Measurements from ENCODE around the gene AUNIP. TPM values are rescaled to one million over a fixed set of nuclear protein-coding genes. Genes with fewer than 3 reads are reported as not detected.

Gene AUNIP
- total and polyA plus RNA-seq, 7 donors: 0.05 to 0.47 (median 0.13) TPM; not detected in 2

DNA sequence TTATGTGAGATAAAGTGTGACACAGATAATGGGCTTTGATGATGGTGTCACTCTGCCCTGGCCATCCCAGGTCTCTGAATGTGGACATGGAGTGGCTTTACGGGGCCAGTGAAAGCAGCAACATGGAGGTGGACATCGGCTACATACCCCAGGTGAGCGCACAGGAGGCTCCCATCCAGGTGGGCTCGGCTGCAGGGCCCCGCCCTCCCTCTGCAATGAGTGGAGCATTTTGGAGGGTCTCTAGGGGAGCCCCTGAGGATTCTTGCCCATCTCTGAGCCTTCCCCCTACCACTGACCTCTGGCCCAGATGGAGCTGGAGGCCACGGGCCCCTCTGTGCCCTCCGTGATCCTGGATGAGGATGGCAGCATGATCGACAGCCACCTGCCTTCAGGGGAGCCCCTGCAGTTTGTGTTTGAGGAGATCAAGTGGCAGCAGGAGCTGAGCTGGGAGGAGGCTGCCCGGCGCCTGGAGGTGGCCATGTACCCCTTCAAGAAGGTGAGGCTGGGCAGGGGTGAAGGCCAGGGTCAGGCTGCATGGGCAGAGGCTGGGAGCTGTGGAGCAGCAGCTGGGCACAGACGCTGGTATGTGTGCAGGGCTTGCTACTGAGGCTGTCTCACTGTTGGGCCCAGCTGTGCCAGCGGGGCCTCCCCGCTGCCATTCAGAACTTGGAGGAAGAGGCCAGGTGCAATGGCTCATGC lies 47.7 kb downstream of the AUNIP start:
- TF ChIP-seq, protein P1, sequence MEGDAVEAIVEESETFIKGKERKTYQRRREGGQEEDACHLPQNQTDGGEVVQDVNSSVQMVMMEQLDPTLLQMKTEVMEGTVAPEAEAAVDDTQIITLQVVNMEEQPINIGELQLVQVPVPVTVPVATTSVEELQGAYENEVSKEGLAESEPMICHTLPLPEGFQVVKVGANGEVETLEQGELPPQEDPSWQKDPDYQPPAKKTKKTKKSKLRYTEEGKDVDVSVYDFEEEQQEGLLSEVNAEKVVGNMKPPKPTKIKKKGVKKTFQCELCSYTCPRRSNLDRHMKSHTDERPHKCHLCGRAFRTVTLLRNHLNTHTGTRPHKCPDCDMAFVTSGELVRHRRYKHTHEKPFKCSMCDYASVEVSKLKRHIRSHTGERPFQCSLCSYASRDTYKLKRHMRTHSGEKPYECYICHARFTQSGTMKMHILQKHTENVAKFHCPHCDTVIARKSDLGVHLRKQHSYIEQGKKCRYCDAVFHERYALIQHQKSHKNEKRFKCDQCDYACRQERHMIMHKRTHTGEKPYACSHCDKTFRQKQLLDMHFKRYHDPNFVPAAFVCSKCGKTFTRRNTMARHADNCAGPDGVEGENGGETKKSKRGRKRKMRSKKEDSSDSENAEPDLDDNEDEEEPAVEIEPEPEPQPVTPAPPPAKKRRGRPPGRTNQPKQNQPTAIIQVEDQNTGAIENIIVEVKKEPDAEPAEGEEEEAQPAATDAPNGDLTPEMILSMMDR (IDR thresholded peaks at IDR 0.05): no peak
- Histone ChIP-seq H3K27ac (no peak overlapping the region), H3K9me3 (no peaks in the 10 kb centered on the region), H3K36me3 (ENCODE audit: insufficient read depth in 1 of 2, low read depth in 1 of 2) (peaks cover 0 to 89% of the 10 kb centered on the region in 2 donors), H3K4me3 (no peak overlapping the region), H3K4me1 (peaks cover 14% of the 10 kb centered on the region), H3K27me3 (ENCODE audit: insufficient read depth in 3 of 3, low read length in 2 of 3) (no peaks in the 10 kb centered on the region)
- intact Hi-C loops (cut with DNase I): loop anchor here in 1 of 2 donors (5.0 kb wide), 1 partner anchor 309 kb away; no protein-coding TSS in a partner anchor
- DNase-seq (no peak), ATAC-seq (no peak)
- 84 to 90% (median 84%) methylated on average over 12 to 13 of the region's 13 CpGs for WGBS, 3 donors

DNA sequence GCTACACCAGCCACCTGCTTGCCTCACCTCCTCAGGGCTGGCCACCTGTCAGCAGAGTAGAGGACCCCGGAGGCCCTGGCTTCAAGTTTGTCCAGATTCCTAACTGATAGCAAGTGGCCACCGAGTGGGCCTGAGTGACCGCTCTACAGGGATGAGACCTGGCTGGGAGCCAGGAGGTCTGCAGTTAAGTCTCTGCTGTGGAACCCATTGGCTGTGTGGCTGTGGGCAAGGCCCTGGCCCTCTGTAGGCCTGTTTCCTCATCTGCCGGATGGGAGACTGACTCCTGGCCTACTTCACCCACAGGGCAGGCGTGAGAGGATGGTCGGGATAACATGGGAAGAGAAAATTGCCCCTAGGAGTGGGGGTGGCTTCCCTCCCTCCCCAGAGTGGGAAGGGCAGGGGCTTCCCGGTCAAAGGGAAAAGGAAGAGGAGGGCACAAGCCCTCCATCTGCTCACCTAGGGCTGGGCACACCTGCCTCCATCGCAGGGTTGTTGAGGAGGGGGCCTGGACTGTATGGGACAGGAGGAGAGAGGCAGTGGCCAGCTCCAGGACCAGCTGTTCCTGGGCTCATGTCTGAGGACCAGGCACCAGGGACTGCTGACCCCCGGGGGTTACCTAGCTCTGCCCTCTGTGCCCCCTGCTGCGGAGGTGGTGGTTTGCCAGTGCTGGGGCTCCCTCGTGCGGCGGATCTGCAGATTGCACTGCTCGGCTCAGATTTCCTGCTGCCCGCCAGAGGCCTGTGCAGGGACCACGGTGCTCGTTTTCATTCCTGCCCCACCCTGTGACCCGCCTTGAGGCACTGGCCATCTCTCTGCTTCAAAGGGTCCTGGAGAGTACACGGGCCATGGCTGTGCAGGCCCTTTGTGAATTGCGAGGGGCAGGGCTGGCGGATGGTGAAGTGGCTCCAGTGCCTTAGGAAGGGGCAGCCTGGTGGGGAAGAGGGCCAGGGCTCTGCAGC lies 48.6 kb downstream of the AUNIP start:
- H3K9me3 ChIP-seq: no peaks in the 10 kb centered on the region
- no peak overlapping the region for H3K27ac ChIP-seq
- ATAC-seq (peak; percentile 58 to 81 (median 68)), DNase-seq (peak; percentile 74 to 88)
- intact Hi-C loops (cut with DNase I): loop anchor here in 1 of 2 donors (5.0 kb wide), 1 partner anchor 308 kb away; no protein-coding TSS in a partner anchor
- H3K27me3 ChIP-seq (ENCODE audit: insufficient read depth in 3 of 3, low read length in 2 of 3): no peaks in the 10 kb centered on the region
- 29 to 36% (median 33%) methylated on average over 21 of the region's 21 CpGs for WGBS, 3 donors
- TF ChIP-seq, protein P1 (IDR thresholded peaks at IDR 0.05): peak; percentile 90
- H3K4me3 ChIP-seq: no peak overlapping the region
- peaks cover 23% of the 10 kb centered on the region for H3K4me1 ChIP-seq
- H3K36me3 ChIP-seq (ENCODE audit: insufficient read depth in 1 of 2, low read depth in 1 of 2): peaks cover 0 to 81% of the 10 kb centered on the region in 2 donors

DNA sequence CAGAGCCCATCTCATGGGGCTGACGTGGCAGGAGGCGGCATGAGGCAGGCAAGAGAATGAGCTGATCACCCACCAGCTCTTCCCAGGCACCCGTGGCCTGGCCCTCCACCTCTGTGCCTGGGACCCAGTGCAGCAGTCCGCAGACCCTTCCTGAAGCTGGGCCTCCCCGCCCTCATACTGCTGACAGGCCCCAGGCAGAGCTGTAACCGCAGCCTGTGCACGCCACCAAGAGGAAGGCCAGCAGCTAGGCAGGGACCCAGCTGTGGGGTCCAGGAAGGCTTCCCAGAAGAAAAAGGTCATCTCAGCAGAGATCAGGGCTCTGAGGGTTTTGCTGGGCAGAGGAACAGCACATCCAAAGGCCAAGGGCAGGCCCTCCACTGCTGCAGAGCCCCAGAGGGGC lies 49.3 kb downstream of the AUNIP start:
- H3K27ac ChIP-seq: no peak overlapping the region
- peaks cover 30% of the 10 kb centered on the region for H3K4me1 ChIP-seq
- ATAC-seq (no peak), DNase-seq (no peak)
- H3K9me3 ChIP-seq: no peaks in the 10 kb centered on the region
- WGBS, 3 donors: 84 to 91% (median 90%) methylated on average over 7 of the region's 7 CpGs
- intact Hi-C loops (cut with DNase I): loop anchor here (5.0 to 10.0 kb wide), 3 partner anchors 308 to 565 kb away; partner anchors contain the start of genes RHCE (in 1 of the 2) and RSRP1 (in 1 of the 2)
- peaks cover 0 to 79% of the 10 kb centered on the region in 2 donors for H3K36me3 ChIP-seq (ENCODE audit: insufficient read depth in 1 of 2, low read depth in 1 of 2)
- TF ChIP-seq, protein P1 (IDR thresholded peaks at IDR 0.05): no peak
- no peak overlapping the region for H3K4me3 ChIP-seq
- no peaks in the 10 kb centered on the region for H3K27me3 ChIP-seq (ENCODE audit: insufficient read depth in 3 of 3, low read length in 2 of 3)

DNA sequence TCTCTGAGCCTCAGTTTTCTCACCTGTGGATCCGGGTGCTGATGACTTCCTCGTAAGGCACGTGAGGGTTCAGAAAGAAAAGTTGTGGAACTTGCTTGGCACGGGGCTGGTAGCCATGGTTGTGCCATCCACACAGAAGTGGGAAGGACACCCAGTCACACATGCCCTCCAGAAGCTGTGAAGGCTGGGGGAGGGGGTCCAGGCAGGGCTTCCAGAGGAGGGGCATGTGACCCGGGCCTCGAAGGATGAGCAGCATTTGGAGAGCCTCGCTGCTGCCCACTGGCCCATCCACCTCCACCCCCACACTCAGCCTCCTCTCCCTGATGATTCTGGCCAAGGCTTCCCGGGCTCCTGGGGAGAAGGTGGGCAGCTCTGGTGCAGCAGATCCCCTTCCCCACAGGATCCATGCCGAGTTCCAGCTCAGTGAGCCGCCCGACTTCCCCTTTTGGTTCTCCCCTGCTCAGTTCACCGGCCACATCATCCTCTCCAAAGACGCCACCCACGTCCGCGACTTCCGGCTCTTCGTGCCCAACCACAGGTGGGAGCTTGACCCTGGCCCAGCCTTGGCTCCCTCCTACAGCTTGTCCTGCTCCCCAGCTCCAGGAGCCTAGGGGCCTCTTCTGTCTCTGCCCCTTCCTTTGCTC lies 49.9 kb downstream of the AUNIP start:
- WGBS, 3 donors: 74 to 82% (median 77%) methylated on average over 14 to 18 of the region's 18 CpGs
- H3K27ac ChIP-seq: no peak overlapping the region
- H3K4me1 ChIP-seq: peaks cover 34% of the 10 kb centered on the region
- H3K4me3 ChIP-seq: no peak overlapping the region
- ATAC-seq (no peak), DNase-seq (no peak)
- peaks cover 0 to 74% of the 10 kb centered on the region in 2 donors for H3K36me3 ChIP-seq (ENCODE audit: insufficient read depth in 1 of 2, low read depth in 1 of 2)
- TF ChIP-seq, protein P1 (IDR thresholded peaks at IDR 0.05): no peak
- intact Hi-C loops (cut with DNase I): loop anchor here in 1 of 2 donors (5.0 to 10.0 kb wide), 3 partner anchors 307 to 565 kb away; partner anchors contain the start of genes RHCE and RSRP1
- H3K9me3 ChIP-seq: no peaks in the 10 kb centered on the region
- H3K27me3 ChIP-seq (ENCODE audit: insufficient read depth in 3 of 3, low read length in 2 of 3): no peaks in the 10 kb centered on the region
